Measurements from ENCODE around the gene PDE8B. TPM values are rescaled to one million over a fixed set of nuclear protein-coding genes. Genes with fewer than 3 reads are reported as not detected.

PDE8B gene
- total RNA-seq, 1 experiment from 2014 or later = 1.8 TPM

- Histone ChIP-seq H3K36me3 (ENCODE audit: low read depth) (no peaks in the 10 kb centered on the region), H3F3A (ENCODE audit: insufficient read depth, low read depth) (no peaks in the 10 kb centered on the region)
- CTCF ChIA-PET = no interaction called here
These were observed 190.2 kb downstream of the PDE8B start for GRCh38 chr5:77400645-77401044.

GRCh38 chr5:77402796-77403195 lies 192.3 kb downstream of the PDE8B start:
- ChIA-PET CTCF (no interaction called here), POLR2A (ENCODE audit: unreplicated experiment) (no interaction called here)
- H3K27me3 ChIP-seq (ENCODE audit: insufficient read depth, low read depth) = peaks cover 8% of the 10 kb centered on the region; the same call in 1 of the 2 replicates
- intact Hi-C loops (cut with micrococcal nuclease; ENCODE audit: unreplicated experiment) = no loop called here
- no peaks in the 10 kb centered on the region for H3F3A ChIP-seq (ENCODE audit: insufficient read depth, low read depth)
- H3K27ac ChIP-seq = no peak overlapping the region
- no TSS peak for BruUV-seq (replicated peaks)
- no peaks in the 10 kb centered on the region for H3K9me3 ChIP-seq (ENCODE audit: insufficient read depth, low read depth)
- no peaks in the 10 kb centered on the region for H3K36me3 ChIP-seq (ENCODE audit: low read depth)
- no peak overlapping the region for H2AFZ ChIP-seq
- no peak for TF ChIP-seq EZH2 (IDR thresholded peaks at IDR 0.05; ENCODE audit: low read depth)
- TF ChIP-seq, protein P1, sequence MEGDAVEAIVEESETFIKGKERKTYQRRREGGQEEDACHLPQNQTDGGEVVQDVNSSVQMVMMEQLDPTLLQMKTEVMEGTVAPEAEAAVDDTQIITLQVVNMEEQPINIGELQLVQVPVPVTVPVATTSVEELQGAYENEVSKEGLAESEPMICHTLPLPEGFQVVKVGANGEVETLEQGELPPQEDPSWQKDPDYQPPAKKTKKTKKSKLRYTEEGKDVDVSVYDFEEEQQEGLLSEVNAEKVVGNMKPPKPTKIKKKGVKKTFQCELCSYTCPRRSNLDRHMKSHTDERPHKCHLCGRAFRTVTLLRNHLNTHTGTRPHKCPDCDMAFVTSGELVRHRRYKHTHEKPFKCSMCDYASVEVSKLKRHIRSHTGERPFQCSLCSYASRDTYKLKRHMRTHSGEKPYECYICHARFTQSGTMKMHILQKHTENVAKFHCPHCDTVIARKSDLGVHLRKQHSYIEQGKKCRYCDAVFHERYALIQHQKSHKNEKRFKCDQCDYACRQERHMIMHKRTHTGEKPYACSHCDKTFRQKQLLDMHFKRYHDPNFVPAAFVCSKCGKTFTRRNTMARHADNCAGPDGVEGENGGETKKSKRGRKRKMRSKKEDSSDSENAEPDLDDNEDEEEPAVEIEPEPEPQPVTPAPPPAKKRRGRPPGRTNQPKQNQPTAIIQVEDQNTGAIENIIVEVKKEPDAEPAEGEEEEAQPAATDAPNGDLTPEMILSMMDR (conservative IDR thresholded peaks at IDR 0.05) = no peak
- H4K20me1 ChIP-seq (ENCODE audit: insufficient read depth) = no peaks in the 10 kb centered on the region
- no peak overlapping the region for H3K4me3 ChIP-seq
- no peak overlapping the region for H3K4me2 ChIP-seq
- H3K4me1 ChIP-seq (replicated peaks; ENCODE audit: insufficient read depth) = no peaks in the 10 kb centered on the region
- no peaks in the 10 kb centered on the region for H3K9me2 ChIP-seq (ENCODE audit: insufficient read depth)
- H3K79me2 ChIP-seq (ENCODE audit: low read depth) = no peaks in the 10 kb centered on the region
- no peak for DNase-seq

More at GRCh38 chr5:77400645-77401044, 190.2 kb downstream of the PDE8B start:
- H3K9me2 ChIP-seq (ENCODE audit: insufficient read depth) = no peaks in the 10 kb centered on the region
- TF ChIP-seq, protein P1 (conservative IDR thresholded peaks at IDR 0.05) = no peak
- no peak for TF ChIP-seq EZH2 (IDR thresholded peaks at IDR 0.05; ENCODE audit: low read depth)
- H3K79me2 ChIP-seq (ENCODE audit: low read depth) = no peaks in the 10 kb centered on the region
- H2AFZ ChIP-seq = no peak overlapping the region
- POLR2A ChIA-PET (ENCODE audit: unreplicated experiment) = no interaction called here
- H4K20me1 ChIP-seq (ENCODE audit: insufficient read depth) = no peaks in the 10 kb centered on the region
- H3K27ac ChIP-seq = no peak overlapping the region
- no peak overlapping the region for H3K4me3 ChIP-seq
- H3K4me1 ChIP-seq (replicated peaks; ENCODE audit: insufficient read depth) = no peaks in the 10 kb centered on the region
- H3K9me3 ChIP-seq (ENCODE audit: insufficient read depth, low read depth) = no peaks in the 10 kb centered on the region
- no peak for DNase-seq
- H3K27me3 ChIP-seq (ENCODE audit: insufficient read depth, low read depth) = no peaks in the 10 kb centered on the region
- no TSS peak for BruUV-seq (replicated peaks)
- intact Hi-C loops (cut with micrococcal nuclease; ENCODE audit: unreplicated experiment) = no loop called here
- H3K4me2 ChIP-seq = no peak overlapping the region

DNA sequence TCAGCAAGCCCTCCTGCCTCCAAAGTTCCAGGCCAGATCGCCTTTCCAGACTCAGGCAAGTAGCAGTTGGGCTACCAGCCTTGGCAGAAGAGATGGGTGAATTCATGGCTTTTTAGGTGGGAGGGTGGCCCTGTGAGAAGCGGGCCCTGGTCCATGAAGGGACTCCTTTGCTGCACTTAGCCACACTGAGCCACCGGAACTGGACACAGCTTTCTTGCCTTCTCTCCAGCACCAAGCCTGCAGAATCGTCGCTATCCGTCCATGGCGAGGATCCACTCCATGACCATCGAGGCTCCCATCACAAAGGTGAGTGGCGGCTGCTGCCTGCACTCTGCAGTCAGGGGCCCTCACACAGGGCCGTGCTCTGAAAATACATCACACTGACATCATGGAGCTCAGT lies 196.7 kb downstream of the PDE8B start:
- TF ChIP-seq, protein P1 (conservative IDR thresholded peaks at IDR 0.05) = no peak
- TF ChIP-seq EZH2 (IDR thresholded peaks at IDR 0.05; ENCODE audit: low read depth) = no peak
- POLR2A ChIA-PET (ENCODE audit: unreplicated experiment) = no interaction called here

More for the DNA sequence above, 196.7 kb downstream of the PDE8B start:
- Histone ChIP-seq H3K79me2 (ENCODE audit: low read depth) (no peaks in the 10 kb centered on the region), H3K9me3 (ENCODE audit: insufficient read depth, low read depth) (no peaks in the 10 kb centered on the region), H3K27ac (no peak overlapping the region), H2AFZ (no peak overlapping the region), H3F3A (ENCODE audit: insufficient read depth, low read depth) (no peaks in the 10 kb centered on the region), H3K9me2 (ENCODE audit: insufficient read depth) (no peaks in the 10 kb centered on the region), H3K4me1 (replicated peaks; ENCODE audit: insufficient read depth) (no peaks in the 10 kb centered on the region), H3K4me3 (no peak overlapping the region), H3K27me3 (ENCODE audit: insufficient read depth, low read depth) (peaks cover 8% of the 10 kb centered on the region; the same call in 1 of the 2 replicates), H3K36me3 (ENCODE audit: low read depth) (no peaks in the 10 kb centered on the region), H4K20me1 (ENCODE audit: insufficient read depth) (no peaks in the 10 kb centered on the region), H3K4me2 (no peak overlapping the region)
- intact Hi-C loops (cut with micrococcal nuclease; ENCODE audit: unreplicated experiment) = no loop called here
- CTCF ChIA-PET = no interaction called here
- no peak for DNase-seq
- no TSS peak for BruUV-seq (replicated peaks)
